GM12892 (cell line): Measurements from ENCODE around the gene TMEM165.
A peak's percentile ranks its signal among the peaks of the same experiment; 100 is the strongest.

Source experiments
- DNase-seq: peaks from one replicate; pipeline ENCODE4 v3.0.0; 2011; ENCODE audit not compliant: insufficient read length
- FAIRE-seq: peaks from 2 replicates; lab custom pipeline; 2011; peaks lifted over from hg19 to GRCh38; lab: Jason Lieb, UNC
- POLR2A ChIP-seq: IDR thresholded peaks from 2 replicates; pipeline ENCODE4 v1.6.1; 2011; ENCODE audit warnings: low read depth, low read length, control low read depth
- POLR2AphosphoS5 ChIP-seq: IDR thresholded peaks from 2 replicates; pipeline ENCODE4 v1.6.1; 2011; ENCODE audit warnings: low read depth, low read length, control low read depth
- TAF1 ChIP-seq: IDR thresholded peaks from 2 replicates; pipeline ENCODE4 v1.6.1; 2011; ENCODE audit warnings: low read depth, mild to moderate bottlenecking, control low read depth, low read length, borderline replicate concordance

TMEM165 gene

DNA sequence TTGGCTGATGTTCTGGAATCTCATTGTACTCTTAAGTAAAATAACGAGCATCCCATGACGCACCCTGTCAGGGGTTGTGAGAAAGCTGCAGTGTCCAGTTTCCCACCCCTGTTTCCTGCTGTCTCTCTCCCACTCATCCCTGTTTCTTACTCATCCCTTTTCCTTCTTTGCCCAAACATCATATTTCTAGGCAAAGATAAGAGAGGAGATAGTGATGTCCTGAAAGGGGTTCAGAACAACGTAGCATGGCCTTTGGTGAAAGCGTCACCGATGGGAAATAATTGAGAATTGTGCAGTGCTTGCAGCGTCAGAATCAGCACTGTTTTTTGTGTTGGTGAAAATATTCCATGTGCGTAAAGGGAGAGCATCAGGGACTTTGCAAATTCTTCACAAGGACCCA is 23.5 kb upstream of the TMEM165 start:
- no peak for TF ChIP-seq TAF1
- TF ChIP-seq POLR2A = no peak
- TF ChIP-seq POLR2AphosphoS5 = no peak
- FAIRE-seq = no peak
- DNase-seq = no peak

DNA sequence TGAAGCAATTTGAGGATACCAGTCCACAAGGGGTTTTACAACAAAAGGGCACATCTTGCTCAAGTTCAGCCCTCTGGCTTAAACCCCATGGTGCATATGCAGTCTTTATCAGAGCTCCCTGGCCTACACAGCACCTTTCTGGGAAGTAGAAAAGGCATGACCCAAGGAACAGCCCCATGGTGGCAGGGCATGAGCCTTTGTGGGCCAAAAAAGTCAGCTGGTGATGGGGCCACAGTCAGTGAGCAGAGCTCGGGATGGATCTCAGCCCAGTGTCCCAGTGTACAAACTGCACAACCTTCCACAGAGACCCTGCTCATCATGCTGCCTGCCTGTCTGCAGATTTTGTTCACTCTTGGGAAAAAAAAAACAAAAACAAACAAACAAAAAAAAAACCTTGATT is 22.3 kb upstream of the TMEM165 start:
- no peak for FAIRE-seq
- no peak for DNase-seq
- TF ChIP-seq POLR2AphosphoS5 (no peak), POLR2A (no peak), TAF1 (no peak)

DNA sequence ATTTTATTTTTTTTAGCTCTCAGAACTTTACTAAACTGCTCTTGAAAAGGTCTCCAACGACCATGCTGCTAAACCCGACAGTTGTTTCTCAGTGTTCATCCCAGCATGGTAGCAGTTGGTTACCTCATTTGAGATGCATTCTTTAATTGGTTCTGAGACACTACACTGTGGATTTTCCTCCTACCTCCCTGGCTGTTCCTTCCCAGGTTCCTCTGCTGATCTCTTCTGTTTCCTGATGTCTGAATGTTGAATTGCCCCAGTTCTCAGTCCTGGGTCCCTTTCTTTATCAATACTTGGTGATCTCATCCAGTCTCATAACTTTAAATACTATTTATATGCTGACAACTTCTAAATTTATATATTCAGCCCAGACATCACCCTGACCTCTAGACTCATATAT is 19.1 kb upstream of the TMEM165 start:
- no peak for TF ChIP-seq POLR2A
- no peak for TF ChIP-seq POLR2AphosphoS5
- TF ChIP-seq TAF1 = no peak
- no peak for FAIRE-seq

DNA sequence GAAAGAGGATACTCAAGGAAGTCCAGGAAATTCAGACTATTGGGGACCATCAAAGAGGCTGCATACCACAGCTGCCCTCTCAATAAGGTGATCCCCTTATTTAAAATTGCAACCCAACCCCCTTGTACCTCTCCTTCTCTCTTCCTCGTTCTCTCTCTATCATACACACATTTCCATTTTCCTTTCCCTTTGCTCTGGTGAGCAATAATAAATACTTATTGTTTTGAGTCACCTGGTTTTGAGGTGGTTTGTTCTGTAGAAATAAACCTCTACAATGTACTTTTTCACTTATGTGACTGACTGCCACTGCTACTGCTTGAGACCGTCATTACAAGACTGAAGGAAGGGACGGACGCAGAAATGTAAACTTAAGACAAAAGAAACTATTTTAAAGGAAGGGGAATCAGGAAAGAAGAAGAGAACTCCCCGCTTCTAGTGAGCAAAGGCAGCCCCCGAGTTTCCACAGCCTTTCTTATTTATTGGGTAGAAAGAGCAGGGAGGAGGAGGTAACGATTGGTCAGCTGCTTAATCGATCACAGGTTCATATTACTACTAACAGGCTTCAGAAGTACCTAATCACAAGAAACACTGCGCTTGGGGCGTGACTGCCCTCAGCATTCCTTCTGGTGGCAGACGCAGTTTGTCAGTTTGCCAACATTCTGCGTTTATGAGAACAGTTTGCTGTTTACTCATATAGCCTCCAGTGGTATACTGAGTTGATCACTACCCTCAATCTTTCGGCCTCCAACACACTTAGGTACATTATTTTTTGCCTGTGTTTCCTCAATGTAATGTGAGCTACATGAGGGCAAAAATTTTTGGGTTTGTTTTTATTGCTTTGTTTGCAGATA is 16.9 kb upstream of the TMEM165 start:
- FAIRE-seq (no peak), DNase-seq (no peak)
- no peak for TF ChIP-seq POLR2AphosphoS5

More for the DNA sequence above, 19.1 kb upstream of the TMEM165 start:
- no peak for DNase-seq

DNA sequence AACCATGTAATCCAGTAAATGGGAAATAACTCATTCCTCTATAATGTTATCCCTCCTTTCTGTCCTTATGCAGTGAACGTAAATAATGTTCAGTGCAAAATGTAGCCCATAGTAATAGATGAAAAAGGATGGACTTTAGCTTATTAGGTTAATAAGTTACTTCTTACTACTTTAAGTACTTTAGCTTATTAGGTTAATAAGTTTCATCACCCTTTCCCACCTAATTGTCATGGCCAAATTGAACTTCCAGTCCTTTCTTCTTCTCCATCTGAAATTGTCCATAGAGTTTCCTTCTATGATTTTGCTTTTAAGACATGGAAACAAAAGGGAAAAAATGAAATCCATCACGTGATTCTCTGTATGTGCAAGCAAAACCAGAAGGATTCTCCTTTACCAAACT is 15.2 kb upstream of the TMEM165 start:
- DNase-seq (no peak), FAIRE-seq (no peak)
- TF ChIP-seq POLR2A (no peak), POLR2AphosphoS5 (no peak), TAF1 (no peak)

DNA sequence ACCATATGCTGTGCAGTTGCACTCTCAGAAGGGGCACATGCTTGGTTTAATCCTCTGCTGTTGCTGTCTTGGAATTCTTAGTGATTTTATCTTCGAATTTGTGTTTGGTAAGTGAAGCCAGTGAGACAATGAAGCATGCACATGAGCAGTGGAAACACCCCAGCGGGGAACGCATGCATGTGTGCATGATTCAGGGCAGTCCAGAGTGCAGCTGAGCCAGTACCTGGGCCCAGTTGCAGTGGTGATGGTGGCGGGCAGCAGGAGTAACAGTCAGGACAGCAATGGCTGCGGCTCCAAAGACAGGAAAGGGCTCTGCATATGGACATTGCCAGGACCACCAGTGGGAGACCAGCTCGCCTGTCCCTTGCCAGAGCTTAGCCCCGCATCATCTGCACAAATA is 14.3 kb upstream of the TMEM165 start:
- DNase-seq (no peak), FAIRE-seq (no peak)
- no peak for TF ChIP-seq POLR2A
- no peak for TF ChIP-seq POLR2AphosphoS5
- TF ChIP-seq TAF1 = no peak

DNA sequence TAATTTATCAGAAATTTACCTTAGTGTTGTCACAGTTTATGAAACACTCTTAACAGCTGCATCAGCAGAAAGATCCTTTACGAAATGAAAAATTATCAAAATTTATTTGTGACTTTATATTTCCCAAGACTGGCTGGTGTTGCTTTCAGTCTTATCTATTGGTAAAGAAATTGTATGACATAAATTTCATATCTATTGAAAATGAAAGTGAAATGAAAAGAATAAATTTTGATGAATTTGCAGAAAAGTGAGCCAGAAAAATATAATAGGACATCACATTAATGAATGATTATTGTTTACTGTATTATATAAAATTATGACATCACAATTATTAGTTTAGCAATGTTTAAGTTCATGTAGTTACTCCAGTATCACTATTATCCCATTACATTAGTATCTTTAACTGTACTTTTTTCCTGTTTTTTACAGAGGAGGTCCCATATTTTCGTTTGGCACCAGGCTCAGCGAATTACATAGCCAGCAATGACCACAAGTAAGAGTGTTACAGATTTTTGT is 13.2 kb upstream of the TMEM165 start:
- FAIRE-seq (no peak), DNase-seq (no peak)
- TF ChIP-seq TAF1 = no peak
- TF ChIP-seq POLR2AphosphoS5 = no peak
- no peak for TF ChIP-seq POLR2A

DNA sequence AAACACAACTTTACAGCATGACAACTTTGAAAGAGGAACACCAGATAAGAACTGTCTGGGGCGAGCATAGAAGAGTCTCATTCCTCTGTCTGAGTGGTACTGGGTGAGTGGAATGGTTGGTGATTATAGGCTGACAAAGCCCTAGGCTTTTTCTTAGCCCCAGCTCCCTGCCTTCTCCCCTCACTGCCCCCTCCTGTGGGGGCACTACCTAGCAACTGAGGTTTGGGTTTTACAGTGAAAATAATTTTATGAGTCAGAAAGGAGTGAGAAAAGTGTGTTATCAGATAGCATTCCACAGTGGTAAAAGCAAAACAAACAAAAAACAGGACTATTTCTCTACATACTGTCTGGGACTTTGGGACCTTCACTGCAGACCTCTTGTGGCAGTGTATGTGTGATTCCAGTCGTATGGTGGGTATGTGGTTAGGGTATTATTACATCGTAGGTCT is 10.5 kb upstream of the TMEM165 start:
- TF ChIP-seq POLR2A (no peak), TAF1 (no peak), POLR2AphosphoS5 (no peak)
- DNase-seq (no peak), FAIRE-seq (no peak)

DNA sequence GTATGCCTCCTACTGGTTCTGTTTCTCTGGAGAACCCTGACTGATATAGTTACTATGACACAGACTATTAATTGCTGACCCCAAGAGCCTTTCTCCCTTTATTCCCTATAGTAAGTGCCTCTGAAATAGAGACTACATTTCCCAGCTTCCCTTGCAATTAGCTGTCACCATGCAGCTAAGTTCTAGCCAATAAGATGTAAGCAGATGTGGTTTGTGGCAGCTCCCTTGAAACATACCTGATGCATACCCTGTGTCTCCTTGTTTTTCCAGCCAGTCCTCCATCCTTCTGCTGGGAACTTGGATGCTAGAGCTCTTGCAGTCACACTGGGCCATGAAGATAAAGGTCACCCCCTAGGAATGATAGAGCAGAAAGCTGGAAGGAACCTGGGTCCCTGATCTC is 9.7 kb upstream of the TMEM165 start:
- TF ChIP-seq POLR2AphosphoS5 = no peak
- no peak for TF ChIP-seq TAF1
- no peak for TF ChIP-seq POLR2A
- DNase-seq = no peak
- peak; percentile 61 for FAIRE-seq

DNA sequence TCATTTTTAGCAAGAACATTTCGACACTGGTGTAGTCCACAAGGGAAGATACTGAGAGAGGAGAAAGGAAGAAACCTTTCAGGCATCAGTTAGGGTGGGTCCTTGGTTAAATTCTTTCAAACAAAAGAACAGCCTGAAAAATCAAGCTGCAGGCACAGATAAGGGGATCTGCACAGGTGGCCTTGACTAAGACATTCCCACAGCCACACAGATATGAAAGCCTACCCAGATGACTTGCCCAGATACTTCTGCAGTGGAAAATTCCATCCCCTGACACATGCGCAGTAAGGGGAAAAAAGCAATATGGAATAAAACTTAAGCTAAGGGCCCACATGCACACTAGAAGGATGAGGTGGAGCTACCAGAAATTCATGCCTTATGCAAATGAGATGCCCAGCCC is 8.9 kb upstream of the TMEM165 start:
- FAIRE-seq = no peak
- no peak for DNase-seq
- TF ChIP-seq POLR2A (no peak), POLR2AphosphoS5 (no peak), TAF1 (no peak)

DNA sequence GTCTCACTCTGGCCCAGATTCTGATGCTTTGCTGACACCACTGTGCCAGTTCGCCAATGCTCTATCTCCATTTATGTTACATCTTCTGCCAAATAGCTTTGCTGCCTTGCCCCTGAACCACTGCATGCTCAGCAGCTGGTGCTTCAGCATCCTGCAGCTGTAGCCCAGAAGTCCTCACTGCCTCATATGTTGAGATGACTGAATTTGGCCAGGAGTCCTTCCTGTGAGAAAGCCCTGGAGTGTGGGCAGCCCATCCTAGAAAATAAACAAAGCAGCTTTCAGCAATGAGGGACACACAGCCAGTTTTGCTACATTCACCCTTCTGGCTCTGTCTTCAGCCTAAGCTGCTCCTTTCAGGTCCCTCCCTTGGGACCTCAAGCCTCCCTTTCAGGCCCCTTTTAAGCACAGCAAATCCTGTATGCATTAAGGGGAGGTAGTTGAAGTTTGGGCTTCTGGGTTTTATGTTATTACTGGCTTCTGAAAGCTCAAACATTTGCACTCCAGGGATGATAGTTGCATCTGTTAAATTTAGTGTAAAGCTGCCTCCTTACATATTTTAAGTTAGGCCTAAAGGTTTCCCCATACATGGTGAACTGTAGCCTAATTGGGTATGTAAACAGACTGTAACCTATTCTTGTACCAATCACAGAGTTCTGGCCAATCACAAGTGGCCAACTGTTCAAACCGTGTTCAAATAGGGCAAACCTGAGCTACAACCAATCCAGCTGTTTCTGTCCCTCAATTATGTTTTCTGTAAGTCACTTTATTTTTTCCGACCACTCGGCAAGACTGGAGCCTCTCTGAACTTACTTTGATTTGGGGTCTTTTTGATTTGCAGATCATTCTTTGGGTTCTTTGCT is 2.1 kb upstream of the TMEM165 start:
- no peak for TF ChIP-seq POLR2AphosphoS5
- TF ChIP-seq POLR2A = no peak
- no peak for TF ChIP-seq TAF1
- DNase-seq (no peak), FAIRE-seq (no peak)

DNA sequence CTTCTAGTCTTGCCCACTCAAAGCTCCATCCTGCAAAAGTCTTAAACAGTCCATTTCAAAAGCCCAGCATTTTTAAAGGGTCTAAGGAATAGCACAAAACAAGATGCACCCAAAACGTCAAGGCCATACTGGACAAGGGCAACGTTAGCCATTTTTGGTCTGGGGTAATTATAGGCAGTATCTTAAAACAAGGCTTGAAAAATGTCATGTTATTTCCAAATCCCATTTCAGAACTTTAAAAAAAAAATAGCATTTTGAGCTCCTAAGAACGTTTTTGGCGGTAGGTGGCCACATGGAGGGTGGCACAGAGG is 584 bp upstream of the TMEM165 start:
- no peak for FAIRE-seq
- DNase-seq = no peak
- TF ChIP-seq POLR2AphosphoS5 = no peak
- no peak for TF ChIP-seq POLR2A
- TF ChIP-seq TAF1 = no peak
